Endothelial cell of umbilical vein (primary cell): ENCODE measurements around the gene CROCC. TPM values are rescaled to one million over a fixed set of nuclear protein-coding genes. Genes with fewer than 3 reads are reported as not detected.

Experiments
- BruUV-seq: library from RNA; stranded (reverse); fragments of 400-500 nt; replicated peaks from 2 replicates; lab custom pipeline; 2021; lab: Mats Ljungman, UMichigan
- CTCF ChIA-PET: fragments of 300-600, 350-600 bp; sonication (Branson Sonifier 250); formaldehyde crosslinking; loops from one replicate; lab custom pipeline; 2021; ENCODE audit warnings: antibody characterized with exemption, inconsistent platforms; lab: Charles Lee
- POLR2A ChIA-PET: fragments of 300-600, 350-600 bp; sonication (Branson Sonifier 250); formaldehyde crosslinking; loops from one replicate; lab custom pipeline; 2021; ENCODE audit warnings: antibody characterized with exemption, inconsistent platforms; lab: Charles Lee
- DNase-seq: peaks from one replicate; pipeline ENCODE4 v3.0.0-alpha.2; 2011; ENCODE audit warnings: low read depth, low spot score
- FAIRE-seq: peaks from 2 replicates; lab custom pipeline; 2011; peaks lifted over from hg19 to GRCh38; lab: Jason Lieb, UNC
- H2AFZ ChIP-seq: 2 replicates; pipeline ENCODE4 v1.6.0; 2012; ENCODE audit warnings: low read depth, low read length, control low read depth, inconsistent platforms
- H3K27ac ChIP-seq: 2 replicates; pipeline ENCODE4 v1.5.1; 2011; ENCODE audit warnings: low read depth, mild to moderate bottlenecking, control low read depth, low read length, moderate library complexity; ENCODE audit not compliant: insufficient read depth
- H3K27me3 ChIP-seq, 2 experiments: 2 replicates each; pipeline versions ENCODE4 v1.6.0 to v1.6.1; 2011; ENCODE audit warnings: low read length in 2 of 2, mixed read lengths in 1 of 2; ENCODE audit not compliant: control insufficient read depth in 2 of 2, insufficient read depth in 2 of 2
- H3K36me3 ChIP-seq, 2 experiments: 2 replicates in 1 of 2; 3 replicates in 1 of 2; pipeline ENCODE4 v1.5.1; 2011; ENCODE audit warnings: low read length in 2 of 2, mild to moderate bottlenecking in 1 of 2, moderate library complexity in 1 of 2; ENCODE audit not compliant: control insufficient read depth in 2 of 2, insufficient read depth in 2 of 2; ENCODE audit errors: extremely low read depth in 1 of 2
- H3K4me1 ChIP-seq: 3 replicates; pipeline ENCODE4 v1.5.1; 2011; ENCODE audit warnings: mild to moderate bottlenecking, low read length; ENCODE audit not compliant: control insufficient read depth, insufficient read depth; ENCODE audit errors: extremely low read depth
- H3K4me2 ChIP-seq: 2 replicates; pipeline ENCODE4 v1.6.1; 2011; ENCODE audit warnings: low read length, control low read depth, mixed read lengths; ENCODE audit not compliant: insufficient read depth
- H3K4me3 ChIP-seq, 3 experiments: fragments of 200-600 bp in 1 of 3; sonication (generic), shearing (Covaris generic) in 1 of 3; replicated peaks in 1 of 3; 2 replicates each; pipeline ENCODE4 v1.5.1; 2011 to 2016; ENCODE audit warnings: control low read depth in 3 of 3, low read length in 3 of 3, mild to moderate bottlenecking in 2 of 3, inconsistent platforms in 1 of 3, low read depth in 1 of 3, moderate library complexity in 1 of 3; ENCODE audit not compliant: insufficient read depth in 1 of 3
- H3K79me2 ChIP-seq: 2 replicates; pipeline ENCODE4 v1.6.0; 2012; ENCODE audit warnings: low read length, inconsistent platforms; ENCODE audit not compliant: control insufficient read depth, insufficient read depth
- H3K9ac ChIP-seq: replicated peaks from 2 replicates; pipeline ENCODE3; 2011; ENCODE audit warnings: low read length, control low read depth; ENCODE audit not compliant: insufficient read depth; ENCODE audit errors: extremely low read depth
- H3K9me1 ChIP-seq: replicated peaks from 3 replicates; pipeline ENCODE4 v1.6.0; 2011; ENCODE audit warnings: mild to moderate bottlenecking, low read length; ENCODE audit not compliant: control insufficient read depth, insufficient read depth; ENCODE audit errors: extremely low read depth
- H3K9me3 ChIP-seq: replicated peaks from 2 replicates; pipeline ENCODE4 v1.5.1; 2012; ENCODE audit warnings: low read length, inconsistent platforms; ENCODE audit not compliant: control insufficient read depth, insufficient read depth
- H4K20me1 ChIP-seq: replicated peaks from 2 replicates; pipeline ENCODE3; 2011; ENCODE audit warnings: mild to moderate bottlenecking, low read length; ENCODE audit not compliant: control insufficient read depth, insufficient read depth; ENCODE audit errors: extremely low read depth
- CTCF ChIP-seq, 2 donors: IDR thresholded peaks; 1 replicate in 1 of 2; 2 replicates in 1 of 2; pipeline ENCODE4 v1.5.1; 2011; ENCODE audit warnings: low read length in 2 of 2, mild to moderate bottlenecking in 2 of 2, moderate library complexity in 2 of 2, control low read depth in 1 of 2, inconsistent platforms in 1 of 2, low read depth in 1 of 2; ENCODE audit not compliant: insufficient read depth in 1 of 2; ENCODE audit errors: extremely low read depth in 1 of 2
- EZH2 ChIP-seq: IDR thresholded peaks from 2 replicates; pipeline ENCODE4 v1.6.1; 2012; ENCODE audit warnings: borderline replicate concordance, low read depth, mild to moderate bottlenecking, moderate library complexity, low read length, inconsistent platforms; ENCODE audit not compliant: severe bottlenecking
- FOS ChIP-seq: IDR thresholded peaks from 2 replicates; pipeline ENCODE4 v1.6.1; 2011; ENCODE audit warnings: mild to moderate bottlenecking, low read length, moderate library complexity, borderline replicate concordance; ENCODE audit not compliant: insufficient read depth
- GATA2 ChIP-seq: IDR thresholded peaks from 2 replicates; pipeline ENCODE4 v1.7.0; 2011; ENCODE audit warnings: low read depth, mild to moderate bottlenecking, moderate library complexity, mixed read lengths, low read length; ENCODE audit not compliant: insufficient read length, insufficient read depth
- JUN ChIP-seq: IDR thresholded peaks from 2 replicates; pipeline ENCODE4 v1.6.1; 2011; ENCODE audit warnings: borderline replicate concordance, low read depth; ENCODE audit not compliant: insufficient read length, insufficient read depth
- MAX ChIP-seq: IDR thresholded peaks from 2 replicates; pipeline ENCODE4 v1.6.1; 2011; ENCODE audit not compliant: insufficient read depth, insufficient read length
- MYC ChIP-seq: IDR thresholded peaks from one replicate; pipeline ENCODE4 v1.6.1; 2011; ENCODE audit warnings: mild to moderate bottlenecking, low read depth, low read length
- POLR2A ChIP-seq: IDR thresholded peaks from 2 replicates; pipeline ENCODE4 v1.6.1; 2012; ENCODE audit warnings: low read depth, mild to moderate bottlenecking, control low read depth, low read length
- POLR2AphosphoS5 ChIP-seq: IDR thresholded peaks from 2 replicates; pipeline ENCODE4 v1.6.1; 2012; ENCODE audit warnings: low read depth, mild to moderate bottlenecking, control low read depth, low read length, moderate library complexity; ENCODE audit not compliant: insufficient read depth
- dilution Hi-C: fragments of 300-500 bp; cut with MboI; formaldehyde crosslinking; loops from one replicate; pipeline ENCODE4 v1.15.0; 2019; ENCODE audit warnings: low sequenced_read_pairs; ENCODE audit not compliant: extremely low pct_ligation_motif_present
- intact Hi-C: fragments of 100-400 bp; cut with micrococcal nuclease; formaldehyde crosslinking; loops from one replicate; pipeline ENCODE4 v1.10.0; 2022
- polyA plus RNA-seq, 4 experiments: library from polyadenylated mRNA; depleted of rRNA in 3 of 4; stranded (reverse) in 3 of 4; unstranded in 1 of 4; fragments of >200 nt; gene quantifications; 2 replicates each; pipeline versions ENCODE4 v1.2.1 to v1.2.3, GENCODE V29; 2011 to 2012; ENCODE audit warnings: missing spikeins in 1 of 4
- total RNA-seq: library from RNA; stranded (reverse); gene quantifications from 2 replicates; pipeline ENCODE4 v1.2.3, GENCODE V29; 2021

The CROCC gene
- total and polyA plus RNA-seq, 2 donors (not counting 3 experiments of a cell fraction or from before 2014, with no cell fraction given), result 18.3 to 35.5 TPM

DNA sequence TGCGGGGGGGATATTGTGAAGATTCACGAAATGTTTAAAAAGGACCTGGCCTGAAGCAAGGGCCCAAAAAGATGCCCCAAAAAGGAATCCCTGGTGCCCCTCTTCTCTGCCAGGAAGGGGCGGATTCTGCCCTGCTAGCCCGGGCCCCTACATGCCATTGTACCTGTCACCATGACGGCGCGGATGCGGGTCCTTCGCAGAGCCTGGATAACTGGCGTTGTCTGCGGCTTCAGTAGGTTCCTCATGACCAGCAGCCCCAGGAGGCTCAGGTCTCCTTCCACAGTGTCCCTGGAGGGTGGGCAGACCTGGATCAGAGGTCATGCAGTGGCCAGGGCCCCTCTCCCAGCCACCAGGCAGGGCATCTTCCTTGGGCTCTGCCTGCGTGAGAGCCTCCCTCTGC lies 69.8 kb downstream of the CROCC start:
- ChIA-PET CTCF (interaction anchor here (1.0 to 1.4 kb wide), 2 partner anchors 28 to 31 kb away, joined by 3 to 4 read pairs; no protein-coding TSS in a partner anchor), POLR2A (no interaction called here)
- no peak for TF ChIP-seq CTCF (IDR thresholded peaks at IDR 0.05; ENCODE audit: extremely low read depth in 1 of 2, insufficient read depth in 1 of 2, low read depth in 1 of 2, low read length in 2 of 2)
- no peak for TF ChIP-seq FOS
- TF ChIP-seq MYC, result no peak
- no peak for TF ChIP-seq EZH2
- TF ChIP-seq POLR2A, result no peak
- no peak for TF ChIP-seq GATA2
- no peak for TF ChIP-seq MAX
- TF ChIP-seq JUN, result no peak
- TF ChIP-seq POLR2AphosphoS5, result no peak
- Histone ChIP-seq H3K79me2 (no peaks in the 10 kb centered on the region), H3K27me3 (no peaks in the 10 kb centered on the region), H3K4me3 (no peak overlapping the region), H3K9me3 (no peaks in the 10 kb centered on the region), H3K27ac (no peak overlapping the region), H3K9ac (no peak overlapping the region), H4K20me1 (no peaks in the 10 kb centered on the region), H3K36me3 (peaks cover 0 to 16% of the 10 kb centered on the region in 2 experiments), H3K4me1 (no peaks in the 10 kb centered on the region), H3K4me2 (no peak overlapping the region), H3K9me1 (no peaks in the 10 kb centered on the region), H2AFZ (no peak overlapping the region)
- intact Hi-C loops, result no loop called here
- DNase-seq (no peak), FAIRE-seq (no peak)
- dilution Hi-C loops, result no loop called here
- BruUV-seq, result no TSS peak
